HCT116 (cell line): Measurements from ENCODE around the gene PTMS. TPM values are rescaled to one million over a fixed set of nuclear protein-coding genes. Genes with fewer than 3 reads are reported as not detected.

Source experiments
- ATAC-seq: fragments of 200-7000 bp; cut with Tn5 transposase; 2 replicates; pipeline ENCODE4 v1.9.1; 2020; ENCODE audit warnings: mild to moderate bottlenecking, moderate library complexity
- BruUV-seq: library from RNA; stranded (reverse); fragments of 400-500 nt; replicated peaks from 2 replicates; lab custom pipeline; 2021; lab: Mats Ljungman, UMichigan
- CTCF ChIA-PET: fragments of 300-600 bp; sonication (Branson Sonifier 250); formaldehyde crosslinking; loops from one replicate; lab custom pipeline; 2021; ENCODE audit warnings: antibody characterized with exemption; lab: Charles Lee
- POLR2A ChIA-PET: fragments of 300-600, 350-600 bp; sonication (Branson Sonifier 250); formaldehyde crosslinking; loops from one replicate; lab custom pipeline; 2021; ENCODE audit warnings: antibody characterized with exemption; lab: Charles Lee
- RAD21 ChIA-PET, 2 experiments: fragments of 300-600 bp; sonication (Branson Sonifier 250); formaldehyde crosslinking; loops; one replicate each; lab custom pipeline; 2023; ENCODE audit warnings: low total read pairs in 2 of 2; ENCODE audit not compliant: uncharacterized antibody in 2 of 2, unreplicated experiment in 2 of 2, low non-redundant PET in 1 of 2; lab: Charles Lee
- DNase-seq: peaks from one replicate; pipeline ENCODE4 v3.0.0-alpha.2; 2010; ENCODE audit warnings: low read depth, low spot score
- H2AFZ ChIP-seq: fragments of 200-600 bp; shearing (Covaris generic), sonication (generic); 2 replicates; pipeline ENCODE4 v1.6.1; 2017; ENCODE audit warnings: low read depth, mixed run types, mixed read lengths, antibody characterized with exemption, low read length; ENCODE audit not compliant: poor library complexity, severe bottlenecking
- H3K27ac ChIP-seq: 2 replicates; pipeline ENCODE4 v1.5.1; 2012; ENCODE audit warnings: low read depth, low read length
- H3K27me3 ChIP-seq: fragments of 200-600 bp; sonication (generic); 2 replicates; pipeline ENCODE4 v1.6.1; 2016; ENCODE audit warnings: mixed run types, low read length, mixed read lengths; ENCODE audit not compliant: insufficient read depth
- H3K36me3 ChIP-seq, 2 experiments: fragments of 200-500 bp in 1 of 2; fragments of 200-600 bp in 1 of 2; sonication (Bioruptor generic) in 1 of 2; sonication (generic) in 1 of 2; 2 replicates each; pipeline versions ENCODE4 v1.5.1 to v1.6.1; 2014 to 2016; ENCODE audit warnings: low read length in 2 of 2, inconsistent platforms in 1 of 2, mixed read lengths in 1 of 2, mixed run types in 1 of 2; ENCODE audit not compliant: insufficient read depth in 2 of 2, control insufficient read depth in 1 of 2
- H3K4me1 ChIP-seq, 2 experiments: fragments of 200-600 bp in 1 of 2; sonication (generic) in 1 of 2; 2 replicates each; pipeline versions ENCODE4 v1.5.1 to v1.6.1; 2012 to 2017; ENCODE audit warnings: low read length in 2 of 2, inconsistent platforms in 1 of 2, mild to moderate bottlenecking in 1 of 2, mixed read lengths in 1 of 2, mixed run types in 1 of 2, moderate library complexity in 1 of 2; ENCODE audit not compliant: insufficient read depth in 2 of 2, control insufficient read depth in 1 of 2
- H3K4me2 ChIP-seq: fragments of 200-600 bp; sonication (generic); 2 replicates; pipeline ENCODE4 v1.6.1; 2017; ENCODE audit warnings: mixed run types, low read length, mixed read lengths
- H3K4me3 ChIP-seq, 2 experiments: fragments of 200-600 bp in 1 of 2; sonication (generic) in 1 of 2; replicated peaks in 1 of 2; 2 replicates each; pipeline ENCODE4 v1.5.1; 2011 to 2016; ENCODE audit warnings: low read length in 2 of 2, control low read depth in 1 of 2, low read depth in 1 of 2, mild to moderate bottlenecking in 1 of 2, mixed read lengths in 1 of 2, mixed run types in 1 of 2
- H3K79me2 ChIP-seq: fragments of 200-600 bp; sonication (generic); 2 replicates; pipeline ENCODE4 v1.6.1; 2017; ENCODE audit warnings: mild to moderate bottlenecking, mixed run types, low read length, moderate library complexity, mixed read lengths; ENCODE audit not compliant: insufficient read depth
- H3K9ac ChIP-seq: fragments of 200-600 bp; sonication (generic); 2 replicates; pipeline ENCODE4 v1.6.1; 2016; ENCODE audit warnings: low read length, mixed read lengths
- H3K9me2 ChIP-seq: fragments of 200-600 bp; sonication (generic), shearing (Covaris generic); 2 replicates; pipeline ENCODE4 v1.6.1; 2017; ENCODE audit warnings: mixed run types, mild to moderate bottlenecking, moderate library complexity; ENCODE audit not compliant: insufficient read depth
- H3K9me3 ChIP-seq, 2 experiments: fragments of 200-500 bp in 1 of 2; fragments of 200-600 bp in 1 of 2; sonication (Bioruptor generic) in 1 of 2; sonication (generic) in 1 of 2; 2 replicates each; pipeline ENCODE4 v1.6.1; 2014 to 2017; ENCODE audit warnings: low read length in 2 of 2, mixed read lengths in 2 of 2, inconsistent platforms in 1 of 2, low read depth in 1 of 2, mild to moderate bottlenecking in 1 of 2, mixed run types in 1 of 2, moderate library complexity in 1 of 2; ENCODE audit not compliant: control insufficient read depth in 1 of 2, insufficient read depth in 1 of 2
- H4K20me1 ChIP-seq: fragments of 200-600 bp; sonication (generic), shearing (Covaris generic); 2 replicates; pipeline ENCODE4 v1.6.1; 2017; ENCODE audit warnings: mixed run types, mild to moderate bottlenecking, moderate library complexity; ENCODE audit not compliant: insufficient read depth
- CBX3 ChIP-seq: IDR thresholded peaks from 2 replicates; pipeline ENCODE4 v1.6.1; 2012; ENCODE audit warnings: low read depth
- CEBPB ChIP-seq: IDR thresholded peaks from 2 replicates; pipeline ENCODE4 v1.6.1; 2012; ENCODE audit warnings: low read depth
- EGR1 ChIP-seq: IDR thresholded peaks from 2 replicates; pipeline ENCODE4 v1.6.1; 2012; ENCODE audit warnings: low read depth
- ELF1 ChIP-seq: IDR thresholded peaks from 2 replicates; pipeline ENCODE4 v1.6.1; 2012; ENCODE audit warnings: low read depth, borderline replicate concordance
- EZH2 ChIP-seq: fragments of 200-600 bp; sonication (generic); IDR thresholded peaks from 2 replicates; pipeline ENCODE4 v1.6.1; 2017; ENCODE audit warnings: antibody characterized with exemption, mixed run types
- POLR2A ChIP-seq: IDR thresholded peaks from 2 replicates; pipeline ENCODE4 v1.7.0; 2011; ENCODE audit warnings: borderline replicate concordance; ENCODE audit not compliant: insufficient read depth, insufficient read length; ENCODE audit errors: extremely low read depth
- RAD21 ChIP-seq: IDR thresholded peaks from 2 replicates; pipeline ENCODE4 v1.6.1; 2012; ENCODE audit warnings: low read depth, mild to moderate bottlenecking
- SRF ChIP-seq: IDR thresholded peaks from 2 replicates; pipeline ENCODE4 v1.6.1; 2012; ENCODE audit warnings: low read depth
- TCF7L2 ChIP-seq: IDR thresholded peaks from 2 replicates; pipeline ENCODE4 v1.7.0; 2011; ENCODE audit warnings: borderline replicate concordance, inconsistent platforms; ENCODE audit not compliant: insufficient read depth, insufficient read length; ENCODE audit errors: extremely low read depth
- YY1 ChIP-seq: IDR thresholded peaks from 2 replicates; pipeline ENCODE4 v1.6.1; 2011; ENCODE audit warnings: low read length, low read depth, moderate library complexity, mild to moderate bottlenecking; ENCODE audit not compliant: insufficient replicate concordance; ENCODE audit errors: extremely low read depth
- ZFX ChIP-seq: fragments of 450-650 bp; IDR thresholded peaks from 2 replicates; pipeline ENCODE4 v1.6.1; 2017
- intact Hi-C: fragments of 100-400 bp; cut with micrococcal nuclease; formaldehyde crosslinking; loops from 2 replicates; pipeline ENCODE4 v1.10.0; 2022
- total RNA-seq: library from RNA; stranded (reverse); gene quantifications from one replicate; pipeline ENCODE4 v1.2.1, GENCODE V29; 2021; ENCODE audit not compliant: unreplicated experiment
- TF ChIP-seq, protein P1 (sequence below): IDR thresholded peaks from 2 replicates; pipeline ENCODE4 v1.6.1; 2012
- TF ChIP-seq, protein P2 (sequence below), 3 experiments: fragments of 200-600 bp in 1 of 3; sonication (generic) in 1 of 3; IDR thresholded peaks in 2 of 3; conservative IDR thresholded peaks in 1 of 3; 2 replicates each; pipeline ENCODE4 v1.5.1; 2012 to 2017; ENCODE audit warnings: low read depth in 2 of 3, low read length in 2 of 3, antibody characterized with exemption in 1 of 3, borderline replicate concordance in 1 of 3, control low read depth in 1 of 3, mild to moderate bottlenecking in 1 of 3, mixed read lengths in 1 of 3, mixed run types in 1 of 3, moderate library complexity in 1 of 3; ENCODE audit not compliant: insufficient read depth in 1 of 3

The PTMS gene
- total RNA-seq, 1 experiment from 2014 or later = 494 TPM

DNA sequence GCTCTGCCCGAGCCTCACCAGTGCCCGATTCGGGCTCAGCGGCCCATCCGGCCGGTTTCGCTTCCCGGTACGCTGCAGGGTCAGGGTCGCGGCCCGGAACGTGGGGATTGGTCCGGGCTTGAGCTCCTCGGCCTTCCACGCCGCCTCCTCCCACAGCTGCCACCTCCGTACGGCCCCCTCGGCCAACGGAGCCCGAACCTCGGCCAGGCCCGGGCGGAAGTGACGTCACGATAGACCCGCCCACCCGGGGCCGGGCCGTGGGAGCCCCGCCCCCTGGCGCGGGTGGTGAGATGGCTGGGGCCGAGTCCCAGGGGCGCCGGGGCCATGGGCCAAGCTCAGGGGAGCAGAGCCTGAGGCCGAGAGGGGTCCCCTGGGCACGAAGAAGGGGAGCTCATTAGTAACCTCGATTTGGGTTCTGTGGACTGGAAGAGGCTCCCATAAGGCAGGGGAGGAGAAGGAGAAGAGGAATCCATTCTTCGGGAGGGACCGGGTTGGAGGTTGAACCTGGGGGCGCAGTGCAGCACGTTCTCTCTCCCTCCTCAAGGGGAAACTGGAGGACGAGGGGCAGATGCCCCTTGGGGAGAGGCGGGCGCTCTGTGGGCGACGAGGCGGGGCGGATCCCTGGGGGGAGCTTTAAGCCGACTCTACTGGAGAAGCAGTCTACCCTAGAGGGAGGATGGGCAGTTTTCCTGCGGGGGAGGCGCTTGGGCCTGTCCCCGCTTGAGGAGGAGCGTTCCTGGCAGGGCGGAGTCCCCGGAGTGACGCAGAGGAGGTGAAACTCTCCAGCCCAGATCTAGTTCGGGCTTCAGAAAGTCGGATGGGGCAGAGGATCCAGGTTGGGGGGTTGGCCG is 13.0 kb upstream of the PTMS start, which contains the start of gene MLF2 (continued):
- no peak for TF ChIP-seq CEBPB
- TF ChIP-seq, protein P1, sequence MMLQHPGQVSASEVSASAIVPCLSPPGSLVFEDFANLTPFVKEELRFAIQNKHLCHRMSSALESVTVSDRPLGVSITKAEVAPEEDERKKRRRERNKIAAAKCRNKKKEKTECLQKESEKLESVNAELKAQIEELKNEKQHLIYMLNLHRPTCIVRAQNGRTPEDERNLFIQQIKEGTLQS = no peak
- TF ChIP-seq POLR2A = peak; percentile 83
- TF ChIP-seq ZFX = peak; percentile 97
- peak; percentile 24 for TF ChIP-seq YY1
- no peak for TF ChIP-seq CBX3
- TF ChIP-seq, all 23 proteins: peak for 7

DNA sequence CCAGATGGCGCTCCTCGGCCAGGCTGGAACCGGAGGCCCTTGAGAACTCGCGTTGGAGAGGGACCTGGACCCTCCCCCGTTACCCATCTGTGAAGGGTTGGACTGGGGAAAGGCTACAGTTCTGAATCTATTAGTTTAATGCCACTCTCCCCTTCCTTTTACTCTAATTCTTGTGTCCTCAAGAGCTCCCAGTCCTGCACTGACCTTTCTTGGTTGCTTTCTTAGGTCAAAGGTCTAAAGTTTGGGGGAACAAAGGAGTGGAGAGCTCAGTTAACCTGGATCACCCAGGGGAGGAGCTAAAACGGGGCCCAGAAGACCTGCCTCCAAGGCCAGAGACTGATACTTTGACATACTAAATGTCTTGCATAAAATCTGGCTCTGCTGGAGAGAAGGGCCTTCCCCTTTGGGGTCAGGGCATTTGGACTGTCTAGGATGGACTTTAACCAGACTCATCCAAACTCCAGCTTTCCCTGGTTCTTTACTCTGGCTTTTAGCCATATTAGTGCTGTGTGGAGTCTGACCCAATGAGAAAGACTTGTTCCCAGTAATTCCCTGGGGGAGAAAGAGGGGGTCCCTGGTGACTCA is 12.3 kb upstream of the PTMS start:
- no peak overlapping the region for H2AFZ ChIP-seq
- peak overlapping the region in 1 of 2 experiments; percentile 99; a peak in 3 of 4 replicates for H3K4me3 ChIP-seq
- peaks cover 31% of the 10 kb centered on the region for H3K79me2 ChIP-seq
- ChIA-PET RAD21 (interaction anchor here (0.8 to 2.9 kb wide), 4 partner anchors 11 to 29 kb away, joined by 3 to 15 read pairs (median 4); partner anchors contain the start of genes COPS7A (in 1 of the 2) and PTMS (in 1 of the 2)), POLR2A (interaction anchor here (0.7 to 3.3 kb wide), 14 partner anchors 8 to 191 kb away, joined by 3 to 41 read pairs (median 4); partner anchors contain the start of genes CDCA3, COPS7A, PTMS and TPI1), CTCF (interaction anchor here (0.5 to 4.6 kb wide), 24 partner anchors 8 to 283 kb away, joined by 3 to 53 read pairs (median 8); partner anchors contain the start of genes CDCA3, COPS7A, GPR162 and LAG3)
- H3K27me3 ChIP-seq = no peaks in the 10 kb centered on the region
- peaks cover 14 to 37% of the 10 kb centered on the region in 2 experiments; a peak in 3 of 4 replicates for H3K4me1 ChIP-seq
- no TSS peak for BruUV-seq
- peak overlapping the region; percentile 92 for H3K27ac ChIP-seq
- peak overlapping the region; percentile 76 for H3K4me2 ChIP-seq
- no peaks in the 10 kb centered on the region for H3K9me3 ChIP-seq
- no peaks in the 10 kb centered on the region for H3K9me2 ChIP-seq
- intact Hi-C loops = loop anchor here (1.0 to 5.0 kb wide), 4 partner anchors 13 to 208 kb away; partner anchors contain the start of gene PTMS
- DNase-seq = no peak
- H3K9ac ChIP-seq = peak overlapping the region; percentile 99
- H4K20me1 ChIP-seq = no peaks in the 10 kb centered on the region
- ATAC-seq = no peak; the same call in 1 of the 2 replicates
- H3K36me3 ChIP-seq = peaks cover 21 to 29% of the 10 kb centered on the region in 2 experiments; a peak in 3 of 4 replicates
- TF ChIP-seq, protein P1 = no peak
- no peak for TF ChIP-seq SRF
- TF ChIP-seq EGR1 = no peak
- TF ChIP-seq TCF7L2 = no peak
- TF ChIP-seq, protein P2, sequence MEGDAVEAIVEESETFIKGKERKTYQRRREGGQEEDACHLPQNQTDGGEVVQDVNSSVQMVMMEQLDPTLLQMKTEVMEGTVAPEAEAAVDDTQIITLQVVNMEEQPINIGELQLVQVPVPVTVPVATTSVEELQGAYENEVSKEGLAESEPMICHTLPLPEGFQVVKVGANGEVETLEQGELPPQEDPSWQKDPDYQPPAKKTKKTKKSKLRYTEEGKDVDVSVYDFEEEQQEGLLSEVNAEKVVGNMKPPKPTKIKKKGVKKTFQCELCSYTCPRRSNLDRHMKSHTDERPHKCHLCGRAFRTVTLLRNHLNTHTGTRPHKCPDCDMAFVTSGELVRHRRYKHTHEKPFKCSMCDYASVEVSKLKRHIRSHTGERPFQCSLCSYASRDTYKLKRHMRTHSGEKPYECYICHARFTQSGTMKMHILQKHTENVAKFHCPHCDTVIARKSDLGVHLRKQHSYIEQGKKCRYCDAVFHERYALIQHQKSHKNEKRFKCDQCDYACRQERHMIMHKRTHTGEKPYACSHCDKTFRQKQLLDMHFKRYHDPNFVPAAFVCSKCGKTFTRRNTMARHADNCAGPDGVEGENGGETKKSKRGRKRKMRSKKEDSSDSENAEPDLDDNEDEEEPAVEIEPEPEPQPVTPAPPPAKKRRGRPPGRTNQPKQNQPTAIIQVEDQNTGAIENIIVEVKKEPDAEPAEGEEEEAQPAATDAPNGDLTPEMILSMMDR (IDR thresholded peaks at IDR 0.05 in 2 of 3, conservative IDR thresholded peaks at IDR 0.05 in 1 of 3; ENCODE audit: borderline replicate concordance in 1 of 3, insufficient read depth in 1 of 3, low read depth in 2 of 3, low read length in 2 of 3) = peak; percentile 95; a peak in 2 of 6 replicates
- TF ChIP-seq EZH2 = no peak
- peak; percentile 100; the same call in 1 of the 2 replicates for TF ChIP-seq RAD21
- TF ChIP-seq ELF1 = no peak
- no peak for TF ChIP-seq CBX3
- no peak for TF ChIP-seq ZFX
- TF ChIP-seq YY1 = no peak
